IPS-NIHi7 (cell line): ENCODE results near the gene CTNNA3.

ENCODE experiments used
- DNase-seq: peaks from one replicate; pipeline ENCODE4 v3.0.0; 2012; ENCODE audit warnings: mixed read lengths; ENCODE audit errors: extremely low spot score

CTNNA3 gene

DNA sequence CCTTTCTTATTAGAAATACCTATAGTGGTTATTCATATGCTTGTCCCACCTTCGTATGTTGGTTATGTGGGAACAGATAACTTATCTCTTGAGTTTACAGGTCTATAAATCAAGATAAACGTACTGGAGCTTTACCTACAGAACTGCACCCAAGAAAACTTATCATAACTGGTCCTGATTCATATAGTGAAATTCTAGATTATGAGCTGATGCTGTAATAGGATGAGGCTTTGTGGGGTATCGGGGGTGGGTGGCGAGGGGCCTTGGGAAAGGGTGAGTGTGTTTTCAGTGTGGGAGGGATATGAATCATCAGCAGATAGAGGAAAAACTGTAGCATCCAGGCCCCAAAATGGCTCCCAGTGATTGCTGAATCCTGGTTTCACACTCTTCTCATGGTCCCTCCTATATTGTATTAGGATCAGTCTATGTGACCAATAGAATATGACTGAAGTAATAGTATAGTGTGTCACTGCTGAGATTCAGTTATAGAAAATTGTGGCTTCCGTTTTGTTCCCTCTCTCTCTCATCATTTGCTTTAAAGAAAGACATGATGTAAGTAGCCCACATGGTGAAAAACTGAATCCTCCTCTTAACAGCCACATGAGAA, 1476.9 kb downstream of the CTNNA3 start:
- no peak for DNase-seq

DNA sequence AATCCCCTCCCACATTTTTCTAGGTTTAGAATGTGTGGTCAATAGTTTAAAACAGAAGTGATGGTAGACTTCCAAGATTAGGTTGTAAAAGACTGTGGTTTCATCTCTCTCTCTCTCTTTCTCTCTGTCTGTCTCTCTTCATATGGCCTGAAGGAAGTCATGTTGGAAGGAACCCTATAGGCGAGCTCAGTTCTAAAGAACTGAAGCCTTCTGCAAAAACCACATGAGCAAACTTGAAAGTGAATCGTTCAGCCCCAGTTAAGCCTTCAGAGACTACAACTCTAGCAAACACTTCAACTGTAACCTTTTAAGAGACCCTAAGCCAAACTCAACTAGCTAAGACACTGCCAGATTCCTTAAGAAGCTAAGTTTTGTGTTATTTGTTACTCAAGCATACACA, 1477.7 kb downstream of the CTNNA3 start:
- DNase-seq = no peak

DNA sequence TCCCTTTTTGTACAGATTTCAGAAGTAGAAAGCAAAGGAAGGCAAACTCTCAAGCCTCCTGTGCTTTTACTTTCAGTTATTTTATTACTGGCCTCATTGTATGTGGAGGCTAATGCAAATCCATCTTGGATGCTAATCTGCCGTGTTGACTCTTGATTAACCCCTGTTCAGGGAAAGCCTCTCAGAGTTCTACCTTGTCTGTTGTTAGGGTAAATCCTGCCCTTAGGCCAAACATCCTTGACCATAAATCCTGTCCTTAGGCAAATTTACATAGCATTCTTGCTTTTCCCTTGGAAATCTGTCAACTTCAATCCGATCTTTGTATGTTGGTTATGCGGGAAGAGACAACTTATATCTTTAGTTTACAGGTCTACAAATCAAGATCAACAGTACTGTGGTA, 1480.1 kb downstream of the CTNNA3 start:
- no peak for DNase-seq

DNA sequence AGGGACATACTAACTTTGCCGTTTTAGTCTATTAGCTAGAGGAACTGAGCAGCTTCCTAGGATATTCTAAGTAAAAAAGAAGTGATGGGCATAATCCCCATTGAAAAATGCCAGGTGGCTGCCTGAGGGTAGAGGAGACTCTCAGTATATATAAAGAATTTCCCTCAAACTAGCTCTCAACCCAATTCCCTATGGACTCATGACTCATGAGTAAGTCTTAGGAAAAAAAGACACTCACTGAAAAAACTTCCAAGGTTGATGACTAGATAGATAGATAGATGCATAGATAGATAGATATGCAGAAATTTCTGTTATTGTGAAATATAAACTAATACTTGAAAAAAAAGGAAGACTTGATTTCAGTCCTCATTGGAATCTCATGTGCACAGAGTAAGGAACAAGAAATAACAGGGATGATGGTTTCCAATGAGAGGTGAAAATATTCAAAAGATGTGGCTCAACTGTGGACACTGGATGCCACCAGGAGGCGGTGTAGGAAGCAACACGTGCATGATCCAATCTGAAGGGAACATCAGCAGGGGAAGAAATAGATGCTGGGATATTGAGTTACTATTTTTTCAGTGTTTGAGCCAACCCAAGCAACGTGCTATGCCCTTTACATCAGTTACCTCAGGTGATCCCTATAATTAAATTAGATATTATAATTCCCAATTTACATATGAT, 1481.1 kb downstream of the CTNNA3 start:
- peak; percentile 31 for DNase-seq

DNA sequence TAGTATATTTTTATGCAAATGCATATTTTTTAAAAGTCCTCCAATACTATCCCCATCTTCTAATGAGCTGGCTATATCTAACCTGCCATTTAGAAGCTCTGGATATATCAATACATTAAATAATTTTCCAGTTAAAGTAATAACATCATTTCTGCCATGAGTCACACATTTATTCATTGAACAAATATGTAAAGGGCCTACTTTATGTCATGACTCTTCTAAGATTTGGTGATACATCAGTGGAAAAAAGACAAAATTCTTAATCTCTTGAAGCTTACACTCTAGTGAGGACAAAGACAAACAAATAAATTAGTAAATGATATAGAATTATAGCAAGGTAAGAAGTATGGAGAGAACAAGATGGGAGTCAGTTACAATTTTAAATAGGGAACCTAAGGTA, 1487.0 kb downstream of the CTNNA3 start:
- DNase-seq = no peak

DNA sequence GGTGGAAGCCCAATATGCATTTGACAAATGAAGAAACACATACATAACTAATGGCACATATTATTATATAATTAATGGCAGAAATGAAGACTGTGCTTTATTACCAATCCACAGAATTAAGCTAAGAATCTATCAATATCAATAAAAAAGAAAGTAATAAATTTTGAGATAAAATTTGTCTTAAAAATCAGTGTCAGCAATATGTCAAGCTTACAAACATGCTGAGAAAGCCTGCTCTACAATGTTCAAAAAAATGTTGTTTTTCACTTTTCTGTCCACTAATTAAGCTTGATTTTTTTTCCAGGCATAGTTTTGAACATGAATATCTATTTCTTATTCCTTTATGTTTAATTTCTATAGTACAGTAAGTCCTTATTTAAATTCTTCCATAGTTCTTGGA, 1491.2 kb downstream of the CTNNA3 start:
- no peak for DNase-seq

DNA sequence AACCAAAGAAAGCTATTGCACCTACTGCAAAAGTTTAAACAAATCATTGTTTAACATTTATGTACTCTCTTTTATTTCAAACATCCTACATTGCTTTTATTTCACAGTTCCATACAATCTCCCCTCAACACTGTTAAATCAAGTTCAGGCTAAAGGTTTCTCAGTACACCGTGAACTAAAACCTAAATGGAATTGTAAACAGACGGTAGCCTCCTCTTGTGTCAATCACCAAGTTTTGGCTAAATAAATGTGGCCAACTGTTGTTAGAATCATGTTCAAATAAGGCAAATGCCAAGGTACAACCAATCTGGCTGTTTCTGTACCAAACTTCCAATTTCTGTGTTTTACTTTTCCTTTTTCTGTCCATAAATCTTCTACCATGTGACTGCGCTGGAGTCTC, 1493.9 kb downstream of the CTNNA3 start:
- DNase-seq = no peak

DNA sequence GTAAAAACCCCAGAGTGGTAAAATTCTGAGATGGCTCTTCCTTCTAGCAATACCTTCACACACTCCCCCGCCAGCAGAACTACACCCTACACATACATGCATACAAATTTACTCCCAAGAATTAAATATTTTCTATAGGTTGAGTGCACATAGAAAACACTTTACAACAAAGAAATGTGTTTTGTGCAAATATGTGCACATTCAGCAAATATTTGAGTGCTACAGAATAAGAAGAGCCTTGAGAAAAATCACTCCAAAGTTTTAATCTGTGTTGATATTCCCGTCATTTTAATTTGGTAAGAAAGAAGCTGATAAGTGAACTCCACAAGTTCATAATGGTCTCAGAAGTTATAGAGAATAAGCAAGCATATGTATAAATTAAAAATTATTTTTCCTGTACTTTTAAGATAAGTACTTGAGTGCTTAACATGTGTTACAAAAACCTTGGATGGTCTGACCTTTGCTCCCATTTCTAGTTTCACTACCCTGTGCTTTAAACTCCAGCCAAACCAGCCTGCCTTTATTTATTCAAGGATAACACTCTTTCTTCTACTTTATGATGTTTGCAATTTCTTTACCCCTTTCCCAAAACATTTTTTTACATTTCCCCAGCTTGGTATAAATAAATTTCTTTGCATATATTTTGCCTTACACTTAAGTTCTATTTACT, 1503.7 kb downstream of the CTNNA3 start:
- no peak for DNase-seq

DNA sequence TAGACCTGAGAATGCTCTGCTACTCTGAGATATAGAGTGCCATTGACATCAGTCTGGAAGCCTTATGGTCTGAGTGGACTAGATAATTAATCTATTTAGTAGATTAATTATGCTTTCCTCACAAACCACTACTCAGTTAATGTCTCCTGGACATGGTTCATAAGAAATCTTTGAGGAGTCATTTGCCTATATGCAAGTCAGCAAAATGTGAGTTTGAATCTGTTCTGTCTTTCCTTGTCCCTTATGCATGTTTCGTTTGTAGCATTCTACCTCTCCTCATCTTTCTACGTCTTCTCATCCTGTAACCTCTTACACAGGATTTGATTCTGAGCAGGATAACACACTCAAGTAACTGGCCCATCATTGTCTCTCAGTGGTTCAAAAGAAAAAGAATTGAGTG, 1505.6 kb downstream of the CTNNA3 start:
- DNase-seq = no peak

DNA sequence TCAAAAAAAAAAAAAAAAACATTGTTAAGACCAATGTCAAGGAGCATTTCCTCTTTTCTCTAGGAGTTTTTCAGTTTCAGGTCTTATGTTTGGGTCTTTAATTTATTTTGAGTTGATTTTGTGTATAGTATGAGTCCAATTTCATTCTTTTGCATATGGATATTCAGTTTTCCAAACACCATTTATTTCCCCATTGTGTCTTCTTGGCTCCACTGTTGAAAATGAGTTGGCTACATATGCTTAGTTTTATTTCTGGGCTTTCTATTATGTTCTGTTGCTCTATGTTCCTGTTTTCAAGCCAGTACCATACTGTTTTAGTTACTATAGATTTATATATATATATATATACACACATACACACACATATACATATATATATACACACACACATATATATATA, 1506.7 kb downstream of the CTNNA3 start:
- no peak for DNase-seq

DNA sequence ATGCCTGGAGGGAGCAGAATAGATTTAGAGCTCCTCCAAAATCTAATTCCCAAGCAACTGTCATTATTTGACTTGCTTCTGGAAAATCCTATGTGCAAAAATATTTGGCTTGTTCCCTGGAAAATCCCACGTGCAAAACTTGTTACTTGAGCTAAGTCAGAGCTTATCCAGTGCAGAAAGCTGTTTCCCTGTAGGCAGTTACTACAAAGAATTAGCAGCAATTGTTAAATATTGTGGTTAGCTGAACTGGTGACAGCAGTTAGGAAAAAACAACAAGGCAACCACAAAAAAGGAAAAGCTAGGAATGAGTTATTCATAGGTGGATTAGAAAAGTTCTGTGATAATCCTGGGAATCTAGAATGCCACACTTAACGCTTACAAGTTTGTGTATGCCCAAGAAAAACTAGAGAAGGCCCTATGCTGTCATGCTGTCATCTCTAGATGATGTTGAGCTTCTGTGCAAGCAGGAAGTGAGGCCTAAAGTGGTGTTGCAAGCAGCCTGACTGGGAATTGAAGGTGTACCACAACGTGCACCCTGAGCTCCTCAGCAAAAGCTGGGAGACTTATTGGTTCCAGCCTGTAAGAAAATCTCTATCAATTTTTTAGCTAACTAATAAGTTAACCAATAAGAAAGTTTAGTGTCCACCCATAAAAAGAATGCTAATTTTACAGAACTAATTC, 1508.8 kb downstream of the CTNNA3 start:
- no peak for DNase-seq

DNA sequence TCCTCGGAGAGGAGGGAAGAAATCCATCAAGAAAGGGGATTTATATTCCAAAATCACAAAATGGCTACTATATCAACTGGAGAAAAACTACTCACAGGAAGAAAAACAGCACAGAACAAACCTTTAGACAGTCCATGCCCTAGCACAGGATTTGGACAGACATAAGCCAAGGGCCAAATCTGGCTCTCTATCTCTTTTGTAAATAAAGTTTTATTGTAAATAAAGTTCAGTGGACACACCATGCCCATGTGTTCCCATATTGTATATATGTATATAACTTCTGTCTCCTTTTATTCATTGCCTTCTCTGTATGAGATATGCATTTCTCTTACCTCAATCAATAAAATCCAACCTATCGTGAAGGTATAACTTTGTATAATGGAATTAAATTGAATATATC, 1513.0 kb downstream of the CTNNA3 start:
- no peak for DNase-seq

DNA sequence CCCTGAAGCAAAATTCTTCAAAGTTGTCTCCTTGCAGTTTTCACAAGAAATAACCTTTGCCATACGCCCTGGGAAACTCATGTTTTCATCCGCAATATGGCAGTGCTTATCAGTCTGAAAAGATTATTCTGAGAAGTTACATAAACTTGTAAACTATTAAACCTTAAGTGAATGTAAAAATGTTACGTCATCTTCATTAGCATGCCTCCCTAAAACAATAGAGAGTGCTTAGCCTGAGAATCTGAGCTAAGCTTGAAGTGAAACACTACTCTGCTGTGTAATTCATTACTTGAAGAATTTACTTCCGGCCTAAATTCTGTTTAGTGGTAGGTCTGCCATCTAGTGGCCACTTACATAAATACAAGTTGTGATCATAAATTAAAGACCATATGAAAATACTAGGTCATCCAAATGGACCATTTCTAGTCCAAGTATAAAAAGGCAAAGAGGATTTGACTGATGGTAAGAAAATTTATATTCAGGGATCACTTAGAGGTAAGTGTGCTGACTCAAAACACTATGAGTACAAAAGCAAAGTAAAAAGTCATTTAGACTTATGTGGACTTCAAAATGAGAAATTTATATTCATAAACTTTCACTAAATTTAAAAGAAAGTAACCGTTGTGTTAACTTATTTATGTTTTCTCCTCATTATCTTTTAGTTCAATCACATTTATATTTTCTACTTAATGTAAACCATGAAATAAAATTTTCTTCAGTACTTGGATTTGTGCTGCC, 1515.2 kb downstream of the CTNNA3 start:
- peak; percentile 45 for DNase-seq

DNA sequence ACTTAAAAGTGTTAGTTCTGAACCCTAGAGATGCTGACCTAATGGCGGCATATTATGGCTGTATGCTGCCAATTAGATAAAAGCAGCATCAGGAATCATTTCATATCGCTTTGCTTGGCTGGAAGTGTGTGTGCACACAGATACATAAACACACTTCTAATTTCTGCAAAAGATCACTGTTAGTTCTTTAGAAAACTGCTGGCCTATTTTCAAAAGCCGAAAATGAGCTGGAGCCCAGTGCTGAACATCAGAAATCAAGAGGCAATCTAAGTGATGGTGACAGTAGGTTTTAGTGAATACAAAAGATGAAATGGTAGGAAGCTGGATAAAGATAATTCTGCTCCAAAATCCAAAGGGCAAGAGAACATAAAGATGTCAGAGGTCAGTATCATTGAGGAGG, 1516.0 kb downstream of the CTNNA3 start:
- no peak for DNase-seq

DNA sequence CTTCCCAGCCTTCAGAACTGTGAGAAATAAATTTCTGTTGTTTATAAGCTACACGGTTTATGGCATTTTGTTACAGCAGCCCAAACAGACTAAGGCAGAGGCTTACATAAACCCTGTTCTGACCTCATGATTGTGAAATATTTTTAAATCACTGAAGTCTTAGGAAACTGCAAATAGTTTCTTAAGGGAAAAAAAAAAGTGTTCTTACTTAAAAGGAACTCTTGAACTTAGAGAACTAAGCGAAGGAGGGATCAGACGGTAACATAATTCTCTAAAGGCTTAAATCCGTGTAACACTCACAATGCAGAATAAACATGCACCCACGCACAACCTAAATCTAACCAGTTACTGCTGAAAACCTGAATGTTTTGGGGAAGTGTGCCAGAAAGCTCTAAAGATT, 1519.2 kb downstream of the CTNNA3 start:
- DNase-seq = no peak

DNA sequence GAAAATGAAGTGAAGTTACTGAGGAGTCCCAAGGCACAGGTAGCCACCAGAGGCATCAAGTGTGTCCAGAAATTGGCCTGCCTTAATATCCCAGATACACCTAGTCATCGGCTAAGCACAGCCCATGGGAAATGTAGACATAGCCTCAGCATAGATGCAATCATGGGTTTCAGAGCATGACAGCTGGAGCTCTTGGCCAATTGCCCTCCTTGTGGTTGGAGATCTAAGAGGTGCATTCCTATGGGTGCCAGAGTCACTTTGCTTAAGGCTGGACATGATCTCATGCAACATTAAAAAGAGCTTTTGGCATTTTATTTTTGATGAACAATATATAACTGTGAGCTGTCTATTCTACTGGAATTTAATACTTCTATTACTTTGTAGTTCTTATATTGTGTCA, 1528.2 kb downstream of the CTNNA3 start:
- no peak for DNase-seq

DNA sequence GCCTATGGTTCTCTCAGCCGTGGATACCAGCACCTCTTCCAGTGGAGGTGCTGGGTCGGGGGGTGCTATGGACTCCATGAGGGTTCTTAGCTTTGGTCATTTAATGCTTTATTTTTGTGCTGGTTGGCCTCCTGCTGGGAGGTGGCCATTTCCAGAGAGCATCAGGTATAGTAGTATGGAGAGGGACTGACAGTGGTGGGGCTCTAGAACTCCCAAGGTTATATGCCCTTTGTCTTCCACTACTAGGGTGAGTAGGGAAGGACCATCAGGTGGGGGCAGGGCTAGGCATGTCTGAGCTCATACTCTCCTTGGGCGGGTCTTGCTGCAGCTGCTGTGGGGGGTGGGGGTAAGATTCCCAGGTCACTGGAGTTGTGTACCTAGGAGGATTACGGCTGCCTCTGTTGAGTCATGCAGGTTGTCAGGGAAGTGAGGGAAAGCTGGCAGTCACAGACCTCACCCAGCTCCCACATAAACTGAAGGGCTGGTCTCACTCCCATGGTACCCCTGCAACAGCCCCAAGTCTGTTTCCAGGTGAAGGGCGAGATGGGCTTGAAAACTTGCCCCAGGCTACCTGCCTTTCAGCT, 1533.3 kb downstream of the CTNNA3 start:
- no peak for DNase-seq

DNA sequence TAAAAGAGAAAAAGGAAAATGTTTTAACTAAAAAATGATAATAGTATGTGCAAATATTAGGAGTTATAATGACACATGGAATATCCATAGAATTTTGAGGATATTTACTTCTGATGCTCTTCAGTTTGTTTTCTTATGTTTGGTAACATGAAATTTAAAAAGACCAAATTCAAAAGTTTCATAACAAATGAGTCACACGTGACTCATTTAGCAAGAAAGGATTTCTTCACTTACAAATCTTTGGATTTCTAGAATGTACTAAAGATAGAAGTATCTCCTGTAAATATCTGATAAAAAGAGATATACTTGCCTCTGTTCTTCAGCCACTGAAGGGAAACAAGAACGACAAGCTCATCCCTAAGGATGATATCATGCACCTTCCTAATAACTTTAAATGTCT, 1544.6 kb downstream of the CTNNA3 start:
- no peak for DNase-seq

DNA sequence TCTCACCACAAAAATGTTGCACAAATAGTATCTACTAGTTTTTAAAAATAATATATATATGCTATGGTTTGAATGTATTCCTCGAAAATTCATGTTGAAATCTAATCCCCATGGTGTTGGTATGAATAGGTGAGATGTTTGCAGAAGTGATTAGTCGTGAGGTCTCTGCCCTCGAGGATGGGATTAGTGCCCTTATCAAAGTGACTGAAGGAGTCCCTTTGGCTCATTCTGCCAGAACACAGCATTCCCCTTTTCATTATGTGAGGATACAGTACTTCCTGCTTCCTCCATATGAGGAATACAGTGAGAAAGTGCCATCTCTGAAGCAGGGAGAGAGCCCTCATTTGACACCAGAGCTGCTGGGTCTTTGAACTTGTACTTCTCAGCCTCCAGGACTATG, 1547.7 kb downstream of the CTNNA3 start:
- DNase-seq = no peak

DNA sequence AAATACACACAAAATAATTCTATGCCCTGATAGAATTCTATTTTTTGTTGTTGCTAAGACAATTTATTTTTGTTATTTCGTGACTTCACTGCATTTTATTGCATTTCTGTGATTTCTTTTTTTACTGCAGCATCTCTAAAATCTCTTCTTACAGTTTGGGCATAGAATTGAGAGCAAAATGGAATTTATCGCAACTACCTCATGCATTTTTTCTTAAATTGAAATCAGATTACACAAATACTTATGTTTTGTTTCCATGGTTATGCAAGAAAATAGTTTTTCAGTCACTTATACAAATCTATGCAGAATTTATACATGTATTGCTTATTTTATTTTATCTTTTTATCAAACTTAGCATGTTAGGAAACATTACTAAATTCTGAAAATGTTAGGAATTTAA, 1552.0 kb downstream of the CTNNA3 start:
- DNase-seq = no peak

DNA sequence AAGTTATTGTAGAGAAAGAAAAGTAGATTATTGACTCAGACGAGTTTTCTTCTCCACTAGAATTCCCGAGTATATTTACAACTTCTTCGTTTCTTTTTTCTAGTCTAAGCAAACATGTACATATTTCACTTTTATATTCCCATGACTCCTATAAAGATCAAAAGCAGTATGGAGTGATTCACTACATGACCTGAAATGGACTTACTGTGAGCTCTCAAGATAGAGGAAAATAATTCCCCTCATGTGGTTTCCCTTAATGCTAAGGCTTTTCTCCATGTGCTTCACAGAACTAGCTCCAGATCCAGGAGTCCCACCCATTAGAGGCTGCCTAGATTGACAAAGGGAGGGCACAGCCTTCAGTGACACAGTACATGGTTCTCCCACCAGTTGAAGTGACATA, 1593.2 kb downstream of the CTNNA3 start:
- DNase-seq = no peak
